K562 (cell line): ENCODE data around the gene TNNT2. TPM values are rescaled to one million over a fixed set of nuclear protein-coding genes. Genes with fewer than 3 reads are reported as not detected.

ENCODE experiments used
- ATAC-seq: fragments of 200-7000 bp; cut with Tn5 transposase; 3 replicates; pipeline ENCODE4 v1.9.1; 2020; ENCODE audit warnings: moderate library complexity
- BruUV-seq: library from RNA; stranded (reverse); fragments of 400-500 nt; replicated peaks from 2 replicates; lab custom pipeline; 2021; lab: Mats Ljungman, UMichigan
- CTCF ChIA-PET: fragments of 300-600 bp; formaldehyde crosslinking; extraction: SDS; loops from one replicate; lab custom pipeline; 2021; ENCODE audit warnings: low intra/inter-chr PET ratio; lab: Yijun Ruan, JAX
- POLR2A ChIA-PET: fragments of 300-600, 350-650 bp; sonication (Branson Sonifier 250); formaldehyde crosslinking; extraction: SDS; loops from one replicate; lab custom pipeline; 2021; ENCODE audit warnings: antibody characterized with exemption, inconsistent platforms; lab: Yijun Ruan, JAX
- DNase-seq, 4 experiments: peaks; one replicate each; pipeline versions ENCODE4 v3.0.0 to v3.0.0-alpha.2; 2011 to 2018; ENCODE audit warnings: low spot score in 3 of 4, mixed read lengths in 3 of 4; ENCODE audit errors: extremely low read depth in 1 of 4
- FAIRE-seq: peaks from 2 replicates; lab custom pipeline; 2011; peaks lifted over from hg19 to GRCh38; lab: Jason Lieb, UNC
- H2AFZ ChIP-seq: 2 replicates; pipeline ENCODE4 v1.6.0; 2011; ENCODE audit warnings: low read depth, low read length, control low read depth, inconsistent platforms
- H3K27ac ChIP-seq: fragments of 200-600 bp; 3 replicates; pipeline ENCODE4 v1.8.0; 2011; ENCODE audit warnings: low read depth, mild to moderate bottlenecking, control low read depth, inconsistent platforms, low read length, moderate library complexity, mixed read lengths; ENCODE audit errors: extremely low read depth
- H3K27me3 ChIP-seq, 2 experiments: fragments of 300-600 bp in 1 of 2; 2 replicates in 1 of 2; 3 replicates in 1 of 2; pipeline versions ENCODE4 v1.6.0 to v1.8.0; 2011; ENCODE audit warnings: inconsistent platforms in 2 of 2, low read length in 2 of 2, mild to moderate bottlenecking in 1 of 2, mixed read lengths in 1 of 2, moderate library complexity in 1 of 2; ENCODE audit not compliant: control insufficient read depth in 2 of 2, insufficient read depth in 2 of 2
- H3K36me3 ChIP-seq: fragments of 300-600 bp; 3 replicates; pipeline ENCODE4 v1.8.0; 2011; ENCODE audit warnings: mild to moderate bottlenecking, low read length, inconsistent platforms; ENCODE audit not compliant: control insufficient read depth, insufficient read depth
- H3K4me1 ChIP-seq, 2 experiments: fragments of 200-600 bp in 1 of 2; replicated peaks in 1 of 2; 2 replicates in 1 of 2; 3 replicates in 1 of 2; pipeline versions ENCODE4 v1.5.1 to v1.8.0; 2011; ENCODE audit warnings: inconsistent platforms in 2 of 2, low read length in 2 of 2, mild to moderate bottlenecking in 1 of 2, mixed read lengths in 1 of 2, moderate library complexity in 1 of 2; ENCODE audit not compliant: control insufficient read depth in 2 of 2, insufficient read depth in 2 of 2
- H3K4me2 ChIP-seq: 2 replicates; pipeline ENCODE4 v1.6.1; 2011; ENCODE audit warnings: low read length, control low read depth, inconsistent platforms, mixed read lengths; ENCODE audit not compliant: insufficient read depth
- H3K4me3 ChIP-seq: fragments of 200-600 bp; sonication (generic), shearing (Covaris generic); 2 replicates; pipeline ENCODE4 v1.5.1; 2016; ENCODE audit warnings: control low read depth, inconsistent platforms
- H3K79me2 ChIP-seq: fragments of 200-600 bp; 3 replicates; pipeline ENCODE4 v1.8.0; 2011; ENCODE audit warnings: low read length, inconsistent platforms; ENCODE audit not compliant: control insufficient read depth, insufficient read depth
- H3K9ac ChIP-seq, 2 experiments: 2 replicates each; pipeline versions ENCODE4 v1.6.0 to v1.6.1; 2011; ENCODE audit warnings: low read depth in 2 of 2, low read length in 2 of 2, control low read depth in 1 of 2, inconsistent platforms in 1 of 2, mild to moderate bottlenecking in 1 of 2, mixed read lengths in 1 of 2; ENCODE audit not compliant: insufficient read depth in 1 of 2
- H3K9me1 ChIP-seq: one replicate; pipeline ENCODE4 v1.6.0; 2011; ENCODE audit warnings: inconsistent platforms, mild to moderate bottlenecking, low read length, moderate library complexity; ENCODE audit not compliant: control insufficient read depth, insufficient read depth
- H3K9me3 ChIP-seq: replicated peaks from 2 replicates; pipeline ENCODE4 v1.5.1; 2011; ENCODE audit warnings: low read depth, low read length, inconsistent platforms; ENCODE audit not compliant: control insufficient read depth, insufficient read depth
- H4K20me1 ChIP-seq: replicated peaks from 2 replicates; pipeline ENCODE4 v1.6.1; 2011; ENCODE audit warnings: low read length, inconsistent platforms, mixed read lengths; ENCODE audit not compliant: control insufficient read depth, insufficient read depth
- C11orf30 ChIP-seq: fragments of 450-650 bp; IDR thresholded peaks from 2 replicates; pipeline ENCODE4 v1.6.1; 2016; ENCODE audit warnings: low read depth, mild to moderate bottlenecking
- HMG20A ChIP-seq: fragments of 450-650 bp; formaldehyde crosslinking; conservative IDR thresholded peaks from 2 replicates; pipeline ENCODE4 v1.4.0; 2020; ENCODE audit warnings: mild to moderate bottlenecking, mixed read lengths
- NR2C1 ChIP-seq, 2 experiments: fragments of 450-650 bp; IDR thresholded peaks; 2 replicates each; pipeline ENCODE4 v1.6.1; 2017; ENCODE audit warnings: mild to moderate bottlenecking in 2 of 2, antibody characterized with exemption in 1 of 2, inconsistent platforms in 1 of 2, missing compliant biosample characterization in 1 of 2, missing genetic modification characterization in 1 of 2
- RFX1 ChIP-seq: fragments of 450-650 bp; IDR thresholded peaks from 2 replicates; pipeline ENCODE4 v1.6.1; 2016; ENCODE audit warnings: mild to moderate bottlenecking, moderate library complexity
- SMAD2 ChIP-seq: fragments of 150-350 bp; IDR thresholded peaks from 2 replicates; pipeline ENCODE4 v1.6.1; 2014; ENCODE audit warnings: low read depth, mild to moderate bottlenecking, low read length
- TBL1XR1 ChIP-seq, 2 experiments: IDR thresholded peaks; 2 replicates each; pipeline ENCODE4 v1.6.1; 2012; ENCODE audit warnings: improper control_type of control experiment in 2 of 2, low read length in 2 of 2, mild to moderate bottlenecking in 1 of 2
- TFAM ChIP-seq: fragments of 250-450 bp; sonication (Bioruptor Pico); conservative IDR thresholded peaks from 2 replicates; pipeline ENCODE4 v1.5.0; 2021; ENCODE audit warnings: mild to moderate bottlenecking, moderate library complexity
- ZNF12 ChIP-seq: sonication (generic); formaldehyde crosslinking; IDR thresholded peaks from 2 replicates; pipeline ENCODE4 v1.4.0; 2020; ENCODE audit warnings: mild to moderate bottlenecking, missing genetic modification reagents
- WGBS: fragments of 100-300 bp; shearing (Covaris generic); methylation state at CpG from one replicate; pipeline ENCODE4 v1.1.6; 2016; ENCODE audit warnings: low coverage, mixed read lengths; ENCODE audit not compliant: insufficient coverage; ENCODE audit errors: missing lambda C conversion rate; 5-methylcytosine and 5-hydroxymethylcytosine counted together
- in situ Hi-C: fragments of 300-500 bp; cut with MboI; formaldehyde crosslinking; loops from 4 replicates; pipeline ENCODE4 v1.15.0; 2018; ENCODE audit warnings: inconsistent platforms, mixed read lengths
- intact Hi-C: fragments of 100-400 bp; cut with micrococcal nuclease; formaldehyde crosslinking; loops from 2 replicates; pipeline ENCODE4 v1.14.2; 2022
- polyA plus RNA-seq, 8 experiments: library from polyadenylated mRNA; depleted of rRNA in 4 of 8; stranded (reverse) in 5 of 8; unstranded in 3 of 8; fragments of >200 nt; fragmentation: Nextera tagmentation in 2 of 8; fragmentation: Illumina TruSeq in 1 of 8; extraction: Ambion mirVana in 2 of 8; extraction: Trizol in 1 of 8; gene quantifications; 2 replicates each; pipeline versions ENCODE4 v1.2.1 to v1.2.3, GENCODE V29; 2011 to 2014; ENCODE audit warnings: inconsistent platforms in 1 of 8, missing spikeins in 1 of 8
- total RNA-seq, 7 experiments: library from RNA; depleted of rRNA in 6 of 7; stranded (reverse); fragments of >200 nt in 6 of 7; fragmentation: Illumina TruSeq in 2 of 7; extraction: Trizol in 2 of 7; gene quantifications; 2 replicates each; pipeline versions ENCODE4 v1.2.1 to v1.2.3, GENCODE V29; 2011 to 2021; ENCODE audit warnings: low replicate concordance in 1 of 7
- TF ChIP-seq, protein P1 (sequence below): sonication (generic); formaldehyde crosslinking; IDR thresholded peaks from 2 replicates; pipeline ENCODE4 v1.8.1; 2023; ENCODE audit warnings: mild to moderate bottlenecking, missing genetic modification reagents
- TF ChIP-seq, protein P2 (sequence below): fragments of 450-650 bp; IDR thresholded peaks from 2 replicates; pipeline ENCODE4 v1.6.1; 2017; ENCODE audit warnings: mild to moderate bottlenecking, moderate library complexity
- TF ChIP-seq, protein P3 (sequence below): fragments of 250-450 bp; sonication (Bioruptor Pico); IDR thresholded peaks from 2 replicates; pipeline ENCODE4 v1.8.0; 2021; ENCODE audit warnings: moderate library complexity, mild to moderate bottlenecking, inconsistent platforms
- TF ChIP-seq, protein P4 (sequence below), 3 experiments: fragments of 200-800 bp in 1 of 3; sonication (Bioruptor generic) in 1 of 3; sonication (generic) in 1 of 3; formaldehyde crosslinking in 1 of 3; IDR thresholded peaks; 2 replicates each; pipeline versions ENCODE4 v1.6.1 to v1.8.0; 2016 to 2022; ENCODE audit warnings: mild to moderate bottlenecking in 2 of 3, missing compliant biosample characterization in 2 of 3, missing genetic modification characterization in 2 of 3, missing genetic modification reagents in 1 of 3
- TF ChIP-seq, protein P5 (sequence below): fragments of 250-450 bp; sonication (Bioruptor Pico); IDR thresholded peaks from 2 replicates; pipeline ENCODE4 v1.8.0; 2021; ENCODE audit warnings: borderline replicate concordance, mild to moderate bottlenecking, moderate library complexity; ENCODE audit not compliant: poor library complexity, severe bottlenecking

The TNNT2 gene
- total and polyA plus RNA-seq, 9 of the 15 experiments (the other 6 are each of a cell fraction or from before 2014, with no cell fraction given), result not detected

DNA sequence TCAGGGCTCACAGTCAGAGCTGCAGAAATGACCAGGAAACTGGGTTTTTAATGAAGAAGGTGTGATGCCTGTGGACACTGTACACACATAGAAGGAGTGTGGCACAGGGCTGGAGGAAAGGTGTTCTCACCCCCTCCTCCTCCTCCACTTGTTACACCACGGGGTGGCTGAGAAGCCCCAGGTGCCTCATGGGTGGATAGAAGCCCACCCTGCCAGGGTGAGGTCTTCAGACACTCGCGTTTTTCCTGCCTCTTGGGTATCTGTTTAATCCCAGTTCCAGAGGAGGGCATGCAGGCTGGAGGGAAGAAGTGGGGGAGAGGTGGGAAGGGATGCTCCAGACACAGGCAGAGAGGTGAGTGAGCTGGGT, 31.3 kb upstream of the TNNT2 start:
- ChIA-PET CTCF (interaction anchor here (1.4 to 1.7 kb wide), 2 partner anchors 155 to 186 kb away, joined by 3 to 8 read pairs; no protein-coding TSS in a partner anchor), POLR2A (interaction anchor here (1.1 to 1.4 kb wide), 2 partner anchors 20 to 154 kb away, joined by 4 to 5 read pairs; no protein-coding TSS in a partner anchor)
- Histone ChIP-seq H3K79me2 (no peaks in the 10 kb centered on the region), H3K9ac (no peak overlapping the region), H3K27me3 (peaks cover 33 to 67% of the 10 kb centered on the region in 2 experiments), H3K4me2 (no peak overlapping the region), H3K4me3 (no peak overlapping the region), H3K4me1 (no peaks in the 10 kb centered on the region), H3K9me1 (no peaks in the 10 kb centered on the region), H3K36me3 (no peaks in the 10 kb centered on the region), H2AFZ (no peak overlapping the region), H3K9me3 (no peaks in the 10 kb centered on the region), H4K20me1 (peaks cover 27% of the 10 kb centered on the region), H3K27ac (no peak overlapping the region)
- in situ Hi-C loops (no loop called here), intact Hi-C loops (loop anchor here (1.0 kb wide), 3 partner anchors 24 to 155 kb away; no protein-coding TSS in a partner anchor)
- no peak for FAIRE-seq
- 0% methylated on average over 3 of the region's 3 CpGs for WGBS
- ATAC-seq, result no peak
- DNase-seq, result no peak
- BruUV-seq, result no TSS peak
- TF ChIP-seq RFX1 (no peak), TFAM (no peak), ZNF12 (CRISPR knock-in tag) (no peak), C11orf30 (no peak), NR2C1 (IDR thresholded peaks at IDR 0.05) (no peak), NR2C1 (tag; IDR thresholded peaks at IDR 0.05) (no peak), HMG20A (CRISPR knock-in tag) (no peak), TBL1XR1 (IDR thresholded peaks at IDR 0.05; ENCODE audit: low read length in 2 of 2) (no peak), SMAD2 (no peak)
- TF ChIP-seq, protein P1, sequence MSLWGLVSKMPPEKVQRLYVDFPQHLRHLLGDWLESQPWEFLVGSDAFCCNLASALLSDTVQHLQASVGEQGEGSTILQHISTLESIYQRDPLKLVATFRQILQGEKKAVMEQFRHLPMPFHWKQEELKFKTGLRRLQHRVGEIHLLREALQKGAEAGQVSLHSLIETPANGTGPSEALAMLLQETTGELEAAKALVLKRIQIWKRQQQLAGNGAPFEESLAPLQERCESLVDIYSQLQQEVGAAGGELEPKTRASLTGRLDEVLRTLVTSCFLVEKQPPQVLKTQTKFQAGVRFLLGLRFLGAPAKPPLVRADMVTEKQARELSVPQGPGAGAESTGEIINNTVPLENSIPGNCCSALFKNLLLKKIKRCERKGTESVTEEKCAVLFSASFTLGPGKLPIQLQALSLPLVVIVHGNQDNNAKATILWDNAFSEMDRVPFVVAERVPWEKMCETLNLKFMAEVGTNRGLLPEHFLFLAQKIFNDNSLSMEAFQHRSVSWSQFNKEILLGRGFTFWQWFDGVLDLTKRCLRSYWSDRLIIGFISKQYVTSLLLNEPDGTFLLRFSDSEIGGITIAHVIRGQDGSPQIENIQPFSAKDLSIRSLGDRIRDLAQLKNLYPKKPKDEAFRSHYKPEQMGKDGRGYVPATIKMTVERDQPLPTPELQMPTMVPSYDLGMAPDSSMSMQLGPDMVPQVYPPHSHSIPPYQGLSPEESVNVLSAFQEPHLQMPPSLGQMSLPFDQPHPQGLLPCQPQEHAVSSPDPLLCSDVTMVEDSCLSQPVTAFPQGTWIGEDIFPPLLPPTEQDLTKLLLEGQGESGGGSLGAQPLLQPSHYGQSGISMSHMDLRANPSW (CRISPR knock-in tag), result no peak
- TF ChIP-seq, protein P2, sequence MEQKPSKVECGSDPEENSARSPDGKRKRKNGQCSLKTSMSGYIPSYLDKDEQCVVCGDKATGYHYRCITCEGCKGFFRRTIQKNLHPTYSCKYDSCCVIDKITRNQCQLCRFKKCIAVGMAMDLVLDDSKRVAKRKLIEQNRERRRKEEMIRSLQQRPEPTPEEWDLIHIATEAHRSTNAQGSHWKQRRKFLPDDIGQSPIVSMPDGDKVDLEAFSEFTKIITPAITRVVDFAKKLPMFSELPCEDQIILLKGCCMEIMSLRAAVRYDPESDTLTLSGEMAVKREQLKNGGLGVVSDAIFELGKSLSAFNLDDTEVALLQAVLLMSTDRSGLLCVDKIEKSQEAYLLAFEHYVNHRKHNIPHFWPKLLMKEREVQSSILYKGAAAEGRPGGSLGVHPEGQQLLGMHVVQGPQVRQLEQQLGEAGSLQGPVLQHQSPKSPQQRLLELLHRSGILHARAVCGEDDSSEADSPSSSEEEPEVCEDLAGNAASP, result no peak
- TF ChIP-seq, protein P3, sequence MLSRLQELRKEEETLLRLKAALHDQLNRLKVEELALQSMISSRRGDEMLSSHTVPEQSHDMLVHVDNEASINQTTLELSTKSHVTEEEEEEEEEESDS (CRISPR knock-in tag), result no peak
- TF ChIP-seq, protein P4, sequence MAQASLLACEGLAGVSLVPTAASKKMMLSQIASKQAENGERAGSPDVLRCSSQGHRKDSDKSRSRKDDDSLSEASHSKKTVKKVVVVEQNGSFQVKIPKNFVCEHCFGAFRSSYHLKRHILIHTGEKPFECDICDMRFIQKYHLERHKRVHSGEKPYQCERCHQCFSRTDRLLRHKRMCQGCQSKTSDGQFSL (CRISPR knock-in tag; IDR thresholded peaks at IDR 0.05), result no peak
- TF ChIP-seq, protein P4 (tag; IDR thresholded peaks at IDR 0.05), result no peak
- TF ChIP-seq, protein P5, sequence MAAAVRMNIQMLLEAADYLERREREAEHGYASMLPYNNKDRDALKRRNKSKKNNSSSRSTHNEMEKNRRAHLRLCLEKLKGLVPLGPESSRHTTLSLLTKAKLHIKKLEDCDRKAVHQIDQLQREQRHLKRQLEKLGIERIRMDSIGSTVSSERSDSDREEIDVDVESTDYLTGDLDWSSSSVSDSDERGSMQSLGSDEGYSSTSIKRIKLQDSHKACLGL, result no peak
